GM12892 (cell line): ENCODE measurements around the gene NME3.

Source experiments
- POLR2A ChIP-seq: IDR thresholded peaks from 2 replicates; pipeline ENCODE4 v1.6.1; 2011; ENCODE audit warnings: low read depth, low read length, control low read depth
- POLR2AphosphoS5 ChIP-seq: IDR thresholded peaks from 2 replicates; pipeline ENCODE4 v1.6.1; 2011; ENCODE audit warnings: low read depth, low read length, control low read depth

DNA sequence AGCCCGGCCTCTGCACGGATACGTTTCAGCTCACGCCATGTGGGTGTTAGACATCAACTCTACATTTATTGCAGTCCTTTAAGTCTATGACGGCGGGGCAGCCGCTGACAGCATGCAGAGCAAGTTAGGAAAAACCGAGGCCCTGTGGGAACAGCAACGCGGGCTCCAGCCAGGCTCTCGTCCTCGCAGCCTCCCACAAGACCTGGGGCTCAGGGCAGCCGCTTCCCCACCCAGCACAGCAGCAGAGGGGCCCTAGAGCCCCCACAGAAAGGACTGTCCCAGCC lies 5.3 kb upstream of the NME3 start:
- TF ChIP-seq POLR2A (no peak), POLR2AphosphoS5 (no peak)
